ENCODE data around the gene GBX2.
"Not testable (repeated sequence)": the region's sequence is repeated elsewhere in the genome, so short reads cannot be mapped to it uniquely, and the experiment has no call there.

Gene GBX2

GRCh38 chr2:236156095-236156859 is 11.9 kb downstream of the GBX2 start:
- DNase-seq (ENCODE audit: low spot score) = no peak

GRCh38 chr2:236155406-236155805 is 12.8 kb downstream of the GBX2 start:
- DNase-seq (ENCODE audit: low spot score) = no peak

- DNase-seq (ENCODE audit: low spot score) = no peak
These were observed 21.8 kb downstream of the GBX2 start for GRCh38 chr2:236146436-236146835.

- DNase-seq (ENCODE audit: low spot score) = no peak
These were observed 24.4 kb downstream of the GBX2 start for GRCh38 chr2:236143811-236144210.

- DNase-seq (ENCODE audit: low spot score) = not testable (repeated sequence)
These were observed 26.6 kb downstream of the GBX2 start for GRCh38 chr2:236141616-236142015.

GRCh38 chr2:236137066-236137465 is 31.1 kb downstream of the GBX2 start:
- DNase-seq (ENCODE audit: low spot score) = no peak

GRCh38 chr2:236136538-236136937 is 31.6 kb downstream of the GBX2 start:
- no peak for DNase-seq (ENCODE audit: low spot score)

GRCh38 chr2:236133410-236134012 is 34.7 kb downstream of the GBX2 start:
- DNase-seq (ENCODE audit: low spot score) = no peak

GRCh38 chr2:236131073-236131692 is 37.0 kb downstream of the GBX2 start:
- no peak for DNase-seq (ENCODE audit: low spot score)

GRCh38 chr2:236130349-236130998 is 37.7 kb downstream of the GBX2 start:
- no peak for DNase-seq (ENCODE audit: low spot score)

- no peak for DNase-seq (ENCODE audit: low spot score)
These were observed 38.3 kb downstream of the GBX2 start for GRCh38 chr2:236129935-236130334.

- no peak for DNase-seq (ENCODE audit: low spot score)
These were observed 39.9 kb downstream of the GBX2 start for GRCh38 chr2:236128321-236128720.

- no peak for DNase-seq (ENCODE audit: low spot score)
These were observed 41.2 kb downstream of the GBX2 start for GRCh38 chr2:236127010-236127409.

- no peak for DNase-seq (ENCODE audit: low spot score)
These were observed 42.6 kb downstream of the GBX2 start for GRCh38 chr2:236125541-236125940.

- DNase-seq (ENCODE audit: low spot score) = no peak
These were observed 43.8 kb downstream of the GBX2 start for GRCh38 chr2:236124182-236124893.

- no peak for DNase-seq (ENCODE audit: low spot score)
These were observed 44.5 kb downstream of the GBX2 start for GRCh38 chr2:236123716-236124115.

- DNase-seq (ENCODE audit: low spot score) = no peak
These were observed 46.0 kb downstream of the GBX2 start for GRCh38 chr2:236122236-236122635.

GRCh38 chr2:236121546-236121945 is 46.6 kb downstream of the GBX2 start:
- DNase-seq (ENCODE audit: low spot score) = no peak

GRCh38 chr2:236120829-236121228 is 47.4 kb downstream of the GBX2 start:
- no peak for DNase-seq (ENCODE audit: low spot score)

- no peak for DNase-seq (ENCODE audit: low spot score)
These were observed 48.0 kb downstream of the GBX2 start for GRCh38 chr2:236120141-236120601.

GRCh38 chr2:236119476-236119875 is 48.7 kb downstream of the GBX2 start:
- DNase-seq (ENCODE audit: low spot score) = no peak

GRCh38 chr2:236119003-236119402 is 49.2 kb downstream of the GBX2 start:
- DNase-seq (ENCODE audit: low spot score) = no peak

Data from kidney capillary endothelial cell (primary cell).